ENCODE measurements around the gene MRPL54.

The MRPL54 gene

DNA sequence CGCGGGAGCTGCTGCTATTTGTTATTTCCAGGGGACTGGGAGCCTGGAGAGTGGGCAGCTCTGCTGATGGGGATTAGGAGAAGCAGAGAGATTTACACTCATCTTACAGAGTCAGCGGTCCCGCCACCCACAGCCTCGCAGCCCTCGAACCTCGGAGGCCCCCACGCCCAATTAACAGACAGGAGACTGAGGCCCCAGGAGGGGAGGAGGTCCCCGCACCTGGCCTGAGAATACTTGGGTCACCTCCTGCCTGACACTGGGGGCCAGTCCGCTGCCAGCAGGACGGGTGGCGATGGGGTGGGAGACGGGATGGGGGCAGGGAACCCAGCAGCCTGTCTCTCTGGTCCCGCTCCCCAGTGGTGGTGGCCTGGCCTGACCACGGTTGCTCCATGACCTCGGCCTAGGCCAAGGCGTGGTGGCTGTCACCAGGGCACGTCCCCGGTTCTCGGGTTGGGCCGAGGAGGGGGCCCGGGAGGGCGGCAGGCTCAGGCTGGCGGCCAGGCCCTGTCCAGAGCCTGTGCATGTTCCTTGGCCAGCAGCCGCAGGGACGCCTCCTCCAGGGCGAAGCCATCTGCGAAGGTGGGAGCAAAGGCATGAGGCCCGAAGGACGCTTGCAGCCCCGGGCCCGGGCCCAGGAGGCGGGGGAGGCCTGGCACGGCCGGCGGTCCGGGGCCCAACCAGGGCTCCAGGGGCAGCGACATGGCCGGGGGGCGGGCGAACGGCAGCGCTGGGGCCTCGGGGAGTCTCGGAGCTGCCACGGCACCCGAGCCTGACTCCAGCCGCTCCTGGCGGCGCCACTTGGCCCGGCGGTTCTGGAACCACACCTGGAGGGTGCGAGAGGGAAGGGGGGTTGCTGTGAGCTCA, 7.9 kb downstream of the MRPL54 start:
- DNase-seq = no peak

GRCh38 chr19:3771000-3771905, 8.8 kb downstream of the MRPL54 start:
- no peak for DNase-seq

DNA sequence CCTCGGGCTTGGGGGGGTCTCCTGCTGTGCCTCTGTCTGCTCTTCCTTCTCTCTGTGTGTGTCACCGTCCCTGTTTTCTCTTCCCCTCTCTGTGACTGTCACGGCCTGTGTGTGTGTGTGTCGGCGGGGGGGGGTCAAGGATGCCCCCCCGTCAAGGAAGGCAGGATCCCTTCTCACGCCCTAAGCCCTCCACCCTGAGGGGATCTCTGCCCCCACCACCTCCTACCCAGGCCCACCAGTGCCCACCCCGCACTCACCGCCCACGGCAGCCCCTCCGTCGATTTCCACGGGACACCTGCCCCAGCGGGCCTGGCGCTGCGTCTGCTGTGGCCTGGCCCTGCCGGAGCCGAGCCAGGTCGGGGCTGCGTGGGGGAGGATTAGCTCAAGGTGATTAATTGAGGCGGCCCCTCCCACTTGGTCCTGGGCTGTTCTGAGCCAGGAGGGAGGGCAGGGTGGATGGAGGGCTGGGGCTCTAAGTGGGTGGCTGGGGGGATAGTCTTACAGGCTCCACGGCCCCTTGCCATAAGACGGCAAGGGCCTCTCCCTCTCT, 9.5 kb downstream of the MRPL54 start, which contains the start of gene RAX2:
Gene RAX2 (minus strand): TSS at position 323 of the 550 bp plus-strand sequence. CDS start 486 bp downstream, outside the sequence.
- DNase-seq = no peak

- DNase-seq = no peak
Measured at GRCh38 chr19:3773814-3774515, 11.5 kb downstream of the MRPL54 start.

DNA sequence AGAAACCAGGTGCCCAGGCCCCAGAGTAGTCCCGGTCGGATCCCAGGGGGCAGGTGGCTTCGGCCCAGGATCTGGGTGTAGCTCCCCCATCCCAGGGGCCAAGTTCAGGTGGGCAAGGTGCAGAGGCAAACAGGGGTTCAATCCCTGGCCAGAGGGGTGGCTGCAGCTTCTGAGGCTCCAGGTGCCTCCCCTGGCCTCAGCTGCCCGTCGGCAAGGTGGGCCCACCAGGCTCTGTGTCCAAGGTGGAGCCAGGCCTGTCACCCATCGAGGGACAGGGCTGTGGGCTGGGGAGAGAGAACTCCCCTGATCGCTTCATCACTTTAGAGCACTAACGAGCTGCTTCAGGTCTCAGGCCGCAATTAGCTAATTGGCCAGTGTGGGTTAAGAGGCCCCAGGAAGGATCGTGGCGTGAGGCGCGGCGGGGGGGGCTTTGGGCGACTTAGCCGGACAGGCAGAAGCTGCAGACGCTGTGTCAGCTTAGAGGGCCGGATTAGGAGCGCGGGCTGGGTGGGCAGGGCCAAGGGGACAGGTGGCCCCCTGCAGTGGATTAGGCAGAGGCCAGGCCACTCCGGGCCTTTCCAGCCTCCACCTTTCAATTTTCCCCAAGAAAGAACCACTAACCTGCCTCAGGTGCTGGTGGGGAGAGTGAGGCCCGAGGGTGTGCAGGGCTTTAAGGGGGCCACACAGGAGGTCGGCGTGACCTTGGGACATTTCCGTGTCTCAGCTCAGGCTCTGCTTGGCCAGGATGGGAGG, 12.3 kb downstream of the MRPL54 start:
- no peak for DNase-seq

DNA sequence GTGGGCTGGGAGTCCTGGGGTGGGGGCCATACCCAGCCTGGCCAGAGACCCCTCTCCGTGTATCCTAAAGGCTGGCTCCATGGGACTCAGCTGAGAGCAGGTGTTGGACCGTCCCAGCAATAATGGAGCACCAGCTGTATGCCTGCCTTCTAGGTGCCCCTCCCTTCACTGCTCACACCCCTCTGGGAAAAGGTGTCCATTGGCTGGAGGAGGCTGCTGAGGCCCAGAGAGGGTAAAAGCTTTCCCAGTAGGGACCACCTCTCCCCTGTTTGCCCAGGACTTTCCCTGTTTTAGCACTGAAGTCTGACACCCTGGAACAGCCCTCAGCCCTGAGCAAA, 12.9 kb downstream of the MRPL54 start:
- no peak for DNase-seq

- no peak for DNase-seq
Measured at GRCh38 chr19:3775831-3776230, 13.3 kb downstream of the MRPL54 start.

DNA sequence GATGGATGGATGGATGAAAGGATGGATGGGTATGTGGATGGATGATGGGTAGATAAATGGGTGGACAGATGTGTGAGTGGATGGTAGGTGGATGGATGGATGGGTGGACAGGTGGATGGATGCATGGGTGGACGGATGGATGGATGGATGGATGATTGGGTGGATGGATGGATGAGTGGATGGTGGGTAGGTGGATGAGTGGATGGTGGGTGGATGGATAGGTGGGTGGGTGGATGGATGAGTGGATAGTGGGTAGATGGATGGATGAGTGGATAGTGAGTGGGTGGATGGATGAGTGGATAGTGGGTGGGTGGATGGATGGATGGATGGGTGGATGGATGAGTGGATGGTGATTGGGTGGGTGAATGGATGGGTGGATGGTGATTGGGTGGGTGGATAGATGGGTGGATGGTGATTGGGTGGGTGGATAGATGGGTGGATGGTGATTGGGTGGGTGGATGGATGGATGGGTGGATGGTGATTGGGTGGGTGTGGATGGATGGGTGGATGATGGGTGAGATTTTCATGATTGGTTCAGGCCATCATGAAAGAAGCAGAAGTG, 14.1 kb downstream of the MRPL54 start:
- DNase-seq = no peak

GRCh38 chr19:3778104-3778867, 15.8 kb downstream of the MRPL54 start:
- DNase-seq = no peak

DNA sequence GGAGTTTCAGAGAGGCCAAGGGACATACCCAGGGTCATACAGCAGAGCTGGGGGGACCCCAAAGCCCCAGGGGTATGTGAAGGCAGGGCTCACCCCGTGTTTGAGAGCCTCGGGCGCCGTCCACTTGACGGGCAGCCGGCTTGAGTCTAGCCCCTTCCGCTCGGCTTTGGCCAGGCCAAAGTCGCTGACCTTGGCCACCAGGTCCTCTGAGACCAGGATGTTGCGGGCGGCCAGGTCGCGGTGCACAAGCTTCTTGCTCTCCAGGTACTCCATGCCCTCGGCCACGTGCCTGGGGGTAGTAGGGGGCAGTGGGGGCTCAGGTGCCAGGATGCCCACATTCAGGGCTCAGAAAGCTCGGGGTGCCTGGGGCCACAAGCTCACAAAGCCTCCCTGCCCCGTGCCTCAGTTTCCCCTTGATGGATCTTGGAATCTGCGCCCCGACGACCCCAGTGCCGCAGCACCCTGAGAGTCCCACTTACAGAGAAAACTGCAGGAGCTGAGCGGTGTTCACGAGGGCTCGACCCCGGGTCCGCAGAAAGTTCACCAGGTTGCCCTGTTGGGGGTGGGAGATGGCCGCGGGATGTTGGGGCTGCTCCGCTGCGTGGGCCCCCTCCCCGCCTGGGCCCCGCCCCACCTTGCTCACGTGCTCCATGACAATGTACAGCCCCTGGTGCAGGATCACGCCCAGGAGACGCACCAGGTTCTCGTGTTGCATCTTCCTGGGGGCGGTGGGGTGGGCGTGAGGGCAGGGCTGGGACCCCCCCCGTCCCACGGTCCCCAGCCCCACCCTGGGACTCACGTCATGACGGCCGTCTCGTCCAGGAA, 16.6 kb downstream of the MRPL54 start:
- DNase-seq = no peak

DNA sequence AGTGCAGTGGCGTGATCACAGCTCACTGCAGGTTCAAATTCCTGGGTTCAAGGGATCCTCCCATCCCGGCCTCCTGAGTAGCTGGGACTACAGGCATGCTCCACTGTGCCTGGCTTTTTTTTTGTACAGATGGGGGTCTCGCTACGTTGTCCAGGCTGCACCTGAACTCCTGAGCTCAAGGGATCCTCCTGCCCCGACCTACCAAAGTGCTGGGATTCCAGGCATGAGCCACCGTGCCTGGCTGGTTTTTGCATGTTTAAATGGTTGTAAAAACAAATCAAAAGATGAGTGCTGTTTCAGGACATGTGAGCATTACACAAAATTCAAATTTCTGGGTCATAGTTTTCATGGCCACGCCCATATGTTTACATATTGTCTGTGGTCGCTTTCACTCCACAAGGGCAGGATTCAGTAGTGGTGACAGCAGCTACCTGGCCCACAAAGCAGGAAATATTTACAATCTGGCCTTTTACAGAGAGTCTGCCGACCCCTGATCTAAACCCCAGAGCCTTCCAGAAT, 18.4 kb downstream of the MRPL54 start:
- no peak for DNase-seq

GRCh38 chr19:3781603-3782002, 19.1 kb downstream of the MRPL54 start:
- DNase-seq = no peak

DNA sequence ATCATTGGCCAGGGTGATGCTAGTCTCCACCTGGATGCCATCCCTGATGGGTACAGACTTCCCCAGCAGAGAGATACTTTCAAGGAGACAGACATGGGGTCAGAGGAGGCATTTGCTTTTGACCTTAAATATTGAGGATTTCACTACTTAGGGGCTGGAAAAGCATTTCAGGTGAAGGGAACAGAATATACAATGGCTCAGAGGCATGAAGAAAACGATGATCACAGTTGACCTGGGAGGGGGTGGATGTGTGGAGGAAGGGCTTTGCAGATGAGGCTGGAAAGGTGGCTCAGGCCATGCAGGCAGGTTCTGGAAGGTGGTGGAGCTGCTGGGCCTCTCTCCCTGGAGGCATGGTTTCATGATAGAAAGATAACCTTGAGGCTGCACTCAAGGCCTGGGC, 19.8 kb downstream of the MRPL54 start:
- DNase-seq = no peak

- DNase-seq = no peak
Measured at GRCh38 chr19:3782903-3783302, 20.4 kb downstream of the MRPL54 start.

DNA sequence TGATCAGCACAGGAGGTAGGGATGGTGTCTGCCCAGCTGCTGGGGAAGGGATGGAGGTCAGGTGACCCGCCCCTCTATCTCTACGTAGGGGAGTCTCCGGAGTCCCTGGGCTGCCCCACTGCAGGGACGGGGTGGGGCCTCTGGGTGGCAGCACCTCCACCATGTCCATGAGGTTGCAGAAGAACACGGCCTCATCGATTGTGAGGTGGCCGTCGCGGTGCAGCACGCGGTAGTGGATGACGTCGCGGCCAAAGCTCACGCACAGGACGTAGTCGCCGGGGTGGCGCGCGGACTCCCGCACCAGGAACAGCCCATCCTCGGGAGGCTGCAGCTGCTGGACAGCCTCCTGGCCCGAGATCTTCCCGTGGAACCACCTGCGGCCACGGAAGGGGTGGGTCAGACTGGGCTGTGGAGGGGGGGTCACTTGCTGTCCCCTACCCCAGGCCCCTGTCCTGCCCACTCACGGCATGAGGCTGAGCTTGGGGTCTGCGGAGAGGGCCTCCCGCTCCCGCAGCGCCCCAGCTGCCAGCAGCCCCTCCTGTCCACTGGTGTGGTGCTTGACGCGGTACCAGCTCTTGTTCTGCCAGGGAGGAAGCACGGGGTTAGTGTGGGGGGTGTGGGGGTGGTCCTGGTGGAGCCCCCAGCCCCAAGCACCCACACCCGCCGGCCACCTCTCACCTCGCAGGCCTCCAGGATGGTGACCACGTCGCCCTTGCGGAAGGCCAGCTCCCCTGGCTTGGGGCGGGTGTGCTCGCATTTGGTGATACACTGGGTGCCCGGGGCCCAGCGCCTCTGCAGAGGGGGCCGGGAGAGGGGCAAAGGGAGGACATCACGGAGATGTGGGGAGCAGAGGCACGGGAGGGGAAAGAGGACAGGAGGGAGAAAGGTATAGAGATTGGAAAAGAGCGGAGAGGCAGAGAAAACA, 21.4 kb downstream of the MRPL54 start:
- peak; percentile 33 for DNase-seq

- DNase-seq = no peak
Measured at GRCh38 chr19:3784607-3785450, 22.3 kb downstream of the MRPL54 start.

DNA sequence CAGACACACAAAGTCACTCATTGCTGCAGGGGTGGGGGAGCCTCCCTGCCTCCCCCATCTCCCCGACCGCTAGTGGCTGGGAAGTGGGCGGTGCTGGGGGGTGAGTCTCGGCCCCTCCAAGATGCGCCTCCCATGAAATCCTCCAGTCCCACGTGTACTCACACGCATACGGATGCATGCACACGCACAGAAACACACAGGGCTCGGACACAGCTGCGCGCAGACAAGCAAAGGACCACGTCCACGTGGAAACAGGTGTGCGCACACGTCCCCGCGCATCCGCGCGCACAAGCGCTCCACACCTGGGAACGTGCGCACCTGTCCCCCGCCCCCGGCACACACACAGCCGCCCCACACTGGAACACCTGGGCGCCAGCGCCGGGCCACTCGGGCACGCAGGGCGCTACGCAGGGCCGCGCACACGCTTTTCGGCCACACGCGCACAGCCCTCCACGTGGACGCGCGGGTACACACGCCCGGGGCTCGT, 23.0 kb downstream of the MRPL54 start:
- DNase-seq = no peak
